ENCODE results near the gene TMEM150C. TPM values are rescaled to one million over a fixed set of nuclear protein-coding genes. Genes with fewer than 3 reads are reported as not detected.

Gene TMEM150C
- total RNA-seq, 1 donor from 2014 or later = 5.4 TPM

GRCh38 chr4:82601242-82602015 is 39.6 kb upstream of the TMEM150C start:
- Histone ChIP-seq H3K27ac (no peak overlapping the region), H3K36me3 (no peaks in the 10 kb centered on the region), H3K9me3 (no peaks in the 10 kb centered on the region), H3K27me3 (no peaks in the 10 kb centered on the region), H3K4me1 (no peaks in the 10 kb centered on the region), H3K4me3 (no peak overlapping the region)
- no peak for TF ChIP-seq CTCF (IDR thresholded peaks at IDR 0.05)
- intact Hi-C loops (cut with DNase I) = no loop called here
- no peak for DNase-seq (ENCODE audit: low spot score in 2 of 2)

- intact Hi-C loops (cut with DNase I) = no loop called here
- TF ChIP-seq CTCF (IDR thresholded peaks at IDR 0.05) = no peak
- H3K27me3 ChIP-seq = no peaks in the 10 kb centered on the region
- H3K9me3 ChIP-seq = no peaks in the 10 kb centered on the region
- no peak for DNase-seq (ENCODE audit: low spot score in 2 of 2)
- H3K36me3 ChIP-seq = no peaks in the 10 kb centered on the region
- no peak overlapping the region for H3K4me3 ChIP-seq
- no peak overlapping the region for H3K27ac ChIP-seq
- H3K4me1 ChIP-seq = no peaks in the 10 kb centered on the region
These were observed 37.5 kb upstream of the TMEM150C start for GRCh38 chr4:82599336-82599735.

GRCh38 chr4:82594456-82594855 is 32.7 kb upstream of the TMEM150C start:
- Histone ChIP-seq H3K36me3 (no peaks in the 10 kb centered on the region), H3K27ac (no peak overlapping the region), H3K27me3 (no peaks in the 10 kb centered on the region), H3K4me3 (no peak overlapping the region), H3K9me3 (no peaks in the 10 kb centered on the region), H3K4me1 (no peaks in the 10 kb centered on the region)
- intact Hi-C loops (cut with DNase I) = no loop called here
- DNase-seq (ENCODE audit: low spot score in 2 of 2) = no peak
- TF ChIP-seq CTCF (IDR thresholded peaks at IDR 0.05) = no peak

GRCh38 chr4:82593411-82593810 is 31.6 kb upstream of the TMEM150C start:
- Histone ChIP-seq H3K9me3 (no peaks in the 10 kb centered on the region), H3K27me3 (no peaks in the 10 kb centered on the region), H3K27ac (no peak overlapping the region), H3K36me3 (no peaks in the 10 kb centered on the region), H3K4me1 (no peaks in the 10 kb centered on the region), H3K4me3 (no peak overlapping the region)
- DNase-seq (ENCODE audit: low spot score in 2 of 2) = no peak
- no peak for TF ChIP-seq CTCF (IDR thresholded peaks at IDR 0.05)
- intact Hi-C loops (cut with DNase I) = no loop called here

- Histone ChIP-seq H3K27ac (no peak overlapping the region), H3K4me3 (no peak overlapping the region), H3K4me1 (no peaks in the 10 kb centered on the region), H3K36me3 (no peaks in the 10 kb centered on the region), H3K9me3 (no peaks in the 10 kb centered on the region), H3K27me3 (no peaks in the 10 kb centered on the region)
- DNase-seq (ENCODE audit: low spot score in 2 of 2) = no peak
- intact Hi-C loops (cut with DNase I) = no loop called here
- TF ChIP-seq CTCF (IDR thresholded peaks at IDR 0.05) = no peak
These were observed 30.9 kb upstream of the TMEM150C start for GRCh38 chr4:82592639-82593038.
